HG03103 (cell line): Measurements from ENCODE around the gene RAB39A.

Experiments
- ATAC-seq: cut with Tn5 transposase; IDR thresholded peaks from one replicate; pipeline ENCODE4 v1.9.1; 2021; ENCODE audit warnings: low read depth; ENCODE audit not compliant: unreplicated experiment

RAB39A gene

GRCh38 chr11:107957109-107957588, 28.9 kb downstream of the RAB39A start:
- no peak for ATAC-seq

GRCh38 chr11:107961480-107961879, 33.2 kb downstream of the RAB39A start:
- ATAC-seq: no peak

- ATAC-seq: no peak
Measured at GRCh38 chr11:107962181-107962580, 33.9 kb downstream of the RAB39A start.

DNA sequence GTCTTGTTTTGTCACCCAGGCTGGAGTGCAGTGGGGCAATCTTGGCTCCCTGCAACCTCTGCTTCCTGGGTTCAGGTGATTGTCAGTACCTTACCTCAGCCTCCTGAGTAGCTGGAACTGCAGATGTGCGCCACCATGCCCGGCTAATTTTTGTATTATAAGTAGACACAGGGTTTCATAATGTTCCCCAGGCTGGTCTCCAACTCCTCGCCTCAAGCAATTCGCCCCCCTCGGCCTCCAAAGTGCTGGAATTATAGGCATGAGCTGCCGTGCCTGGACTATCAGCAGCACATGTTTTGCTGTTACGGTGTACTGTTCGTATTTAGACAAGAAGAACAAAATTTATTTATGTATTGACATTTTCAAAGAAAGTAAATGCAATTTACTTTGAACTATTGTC, 34.8 kb downstream of the RAB39A start:
- ATAC-seq: no peak

GRCh38 chr11:107969219-107969618, 41.0 kb downstream of the RAB39A start:
- ATAC-seq: no peak

DNA sequence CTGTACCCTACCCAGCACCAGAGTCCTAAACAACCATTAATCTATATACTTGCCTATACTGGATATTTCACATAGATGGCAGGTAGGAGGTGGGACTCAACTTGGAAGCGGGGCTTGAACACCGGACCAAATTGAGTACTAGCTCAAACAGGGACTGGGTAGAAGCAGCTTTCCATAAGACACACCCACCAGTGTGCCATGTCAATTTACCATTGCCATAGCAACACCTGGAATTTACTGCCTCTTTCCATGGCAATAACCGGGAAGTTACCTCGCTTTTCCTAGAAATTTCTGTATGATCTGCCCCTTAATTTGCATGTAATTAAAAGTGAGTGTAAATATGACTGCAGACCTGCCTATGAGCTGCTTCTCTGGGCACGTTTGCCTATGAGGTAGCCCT, 41.8 kb downstream of the RAB39A start:
- no peak for ATAC-seq

DNA sequence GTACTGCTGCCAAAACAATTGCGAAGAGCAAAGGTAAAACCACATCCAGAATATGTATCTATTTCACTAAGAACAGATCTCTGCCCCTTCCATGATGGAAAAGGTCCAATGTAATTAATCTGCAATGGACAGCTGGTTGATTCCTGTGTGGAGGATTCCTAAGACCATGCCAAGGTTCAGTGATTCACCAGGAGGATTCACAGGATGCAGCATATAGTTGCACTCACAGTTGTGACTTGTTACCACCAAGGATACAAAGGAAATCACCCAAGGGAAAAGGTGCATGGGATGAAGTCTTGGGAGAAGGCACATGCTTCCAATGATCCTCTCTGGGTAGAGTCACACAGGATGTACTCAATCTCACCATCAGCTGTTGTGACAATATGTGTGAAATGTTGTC, 45.4 kb downstream of the RAB39A start:
- ATAC-seq: no peak

- ATAC-seq: no peak
Measured at GRCh38 chr11:107988397-107989158, 60.3 kb downstream of the RAB39A start.

DNA sequence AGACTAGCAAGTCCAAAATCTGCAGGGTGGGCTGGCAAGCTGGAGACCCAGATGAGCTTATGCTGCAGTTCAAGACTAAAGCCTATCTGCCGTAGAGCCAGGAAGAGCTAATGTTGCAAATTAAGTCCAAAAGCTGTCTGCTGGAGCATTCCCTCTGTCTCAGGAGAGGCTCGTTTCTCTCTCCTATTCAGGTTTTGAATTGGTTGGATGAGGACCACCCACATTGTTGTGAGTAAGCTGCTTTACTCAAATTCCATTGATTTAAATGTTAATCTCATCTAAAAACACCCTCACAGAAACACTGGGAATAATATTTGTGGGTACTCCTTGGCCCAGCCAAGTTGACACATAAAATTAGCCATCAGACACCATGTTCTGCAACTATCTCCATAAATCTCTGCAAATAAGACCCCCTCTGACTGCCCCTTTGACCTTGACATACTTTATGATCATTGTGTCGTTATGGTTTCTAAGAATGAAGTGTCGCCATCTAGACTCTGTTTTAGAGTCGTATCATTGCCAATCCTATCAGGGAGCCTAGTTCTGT, 63.7 kb downstream of the RAB39A start:
- ATAC-seq: no peak

DNA sequence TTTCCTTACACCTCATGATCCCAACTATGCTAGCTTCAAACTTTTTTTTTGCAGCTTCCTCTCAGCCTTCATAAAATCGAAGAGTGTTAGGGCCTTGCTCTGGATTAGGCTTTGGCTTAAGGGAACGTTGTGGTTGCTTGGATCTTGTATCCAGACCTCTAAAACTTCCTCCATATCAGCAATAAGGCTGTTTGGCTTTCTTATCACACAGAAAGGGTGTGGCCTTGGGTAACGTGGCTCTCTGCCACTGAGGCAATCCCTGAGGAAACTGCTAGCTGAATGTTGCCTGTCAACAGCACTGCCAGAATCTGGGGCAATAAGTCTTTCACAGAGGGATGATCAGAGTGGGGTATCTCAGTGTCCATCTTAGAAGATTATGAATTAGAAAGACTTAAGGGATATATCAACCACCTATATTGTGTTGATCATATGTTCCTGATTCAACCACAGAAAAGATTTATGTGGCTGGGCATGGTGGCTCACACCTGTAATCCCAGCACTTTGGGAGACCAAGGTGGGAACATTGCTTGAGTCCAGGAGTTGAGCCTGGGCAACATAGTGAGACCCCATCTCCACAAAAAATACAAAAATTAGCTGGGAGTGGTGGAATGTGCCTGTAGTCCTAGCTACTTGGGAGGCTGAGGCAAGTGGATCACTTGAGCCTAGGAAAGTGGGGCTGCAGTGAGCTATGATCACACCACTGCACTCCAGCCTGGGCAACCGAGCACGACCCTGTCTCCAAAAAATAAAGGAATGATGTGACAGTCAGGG, 67.9 kb downstream of the RAB39A start:
- ATAC-seq: no peak

GRCh38 chr11:107998761-107999160, 70.5 kb downstream of the RAB39A start:
- ATAC-seq: no peak

GRCh38 chr11:107999759-108000455, 71.7 kb downstream of the RAB39A start:
- ATAC-seq: peak; percentile 96

- ATAC-seq: no peak
Measured at GRCh38 chr11:108002476-108002875, 74.2 kb downstream of the RAB39A start.

GRCh38 chr11:108003623-108004022, 75.4 kb downstream of the RAB39A start:
- ATAC-seq: no peak

DNA sequence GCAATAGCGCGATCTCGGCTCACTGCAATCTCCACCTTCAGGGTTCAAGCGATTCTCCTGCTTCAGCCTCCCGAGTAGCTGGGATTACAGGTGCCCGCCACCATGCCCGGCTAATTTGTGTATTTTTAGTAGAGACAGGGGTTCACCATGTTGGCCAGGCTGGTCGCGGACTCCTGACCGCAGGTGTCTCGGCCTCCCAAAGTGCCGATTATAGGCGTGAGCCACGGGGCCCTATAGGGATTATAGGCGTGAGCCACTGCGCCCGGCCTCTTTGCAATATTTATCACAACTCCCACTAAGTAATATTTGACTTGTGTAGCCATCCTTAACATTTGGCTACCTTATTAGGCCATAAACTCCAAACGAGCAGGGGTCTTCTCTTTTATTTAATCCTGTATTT, 79.6 kb downstream of the RAB39A start:
- ATAC-seq: no peak

- peak; percentile 83 for ATAC-seq
Measured at GRCh38 chr11:108008656-108009496, 80.6 kb downstream of the RAB39A start, which contains the start of gene CUL5. Gene CUL5 (plus strand): TSS chr11:108008898. CDS start chr11:108009349, 451 bp downstream.

GRCh38 chr11:108009497-108010370, 81.5 kb downstream of the RAB39A start:
- peak; percentile 0 for ATAC-seq

GRCh38 chr11:108012139-108012725, 84.0 kb downstream of the RAB39A start:
- ATAC-seq: no peak
